HuH-7.5 (cell line): ENCODE results near the gene FAM120AOS.
"Not testable (repeated sequence)": the region's sequence is repeated elsewhere in the genome, so short reads cannot be mapped to it uniquely, and the experiment has no call there.

ENCODE experiments used
- DNase-seq: peaks from one replicate; pipeline ENCODE4 v3.0.0; 2011; ENCODE audit warnings: low spot score

The FAM120AOS gene

GRCh38 chr9:93467062-93467416 lies 13.7 kb upstream of the FAM120AOS start:
- no peak for DNase-seq

GRCh38 chr9:93466416-93467061 lies 13.2 kb upstream of the FAM120AOS start:
- no peak for DNase-seq

- DNase-seq = no peak
These were observed 12.5 kb upstream of the FAM120AOS start for GRCh38 chr9:93465855-93466254.

GRCh38 chr9:93464876-93465275 lies 11.5 kb upstream of the FAM120AOS start:
- no peak for DNase-seq

GRCh38 chr9:93464395-93464794 lies 11.0 kb upstream of the FAM120AOS start:
- no peak for DNase-seq

- DNase-seq = no peak
These were observed 10.4 kb upstream of the FAM120AOS start for GRCh38 chr9:93463638-93464248.

GRCh38 chr9:93461821-93462220 lies 8.4 kb upstream of the FAM120AOS start:
- no peak for DNase-seq

- no peak for DNase-seq
These were observed 8.0 kb upstream of the FAM120AOS start for GRCh38 chr9:93461414-93461743.

GRCh38 chr9:93460689-93461413 lies 7.5 kb upstream of the FAM120AOS start:
- no peak for DNase-seq

GRCh38 chr9:93459432-93459847 lies 6.1 kb upstream of the FAM120AOS start:
- no peak for DNase-seq

GRCh38 chr9:93458712-93459111 lies 5.3 kb upstream of the FAM120AOS start:
- no peak for DNase-seq

- DNase-seq = no peak
These were observed 3.6 kb upstream of the FAM120AOS start for GRCh38 chr9:93457006-93457405.

- no peak for DNase-seq
These were observed 3.1 kb upstream of the FAM120AOS start for GRCh38 chr9:93456504-93456903.

GRCh38 chr9:93456022-93456421 lies 2.6 kb upstream of the FAM120AOS start:
- DNase-seq = no peak

- no peak for DNase-seq
These were observed 703 bp downstream of the FAM120AOS start for GRCh38 chr9:93452710-93453046.

- DNase-seq = peak; percentile 47
These were observed 1.3 kb downstream of the FAM120AOS start for GRCh38 chr9:93451849-93452709.

GRCh38 chr9:93450945-93451815 lies 2.2 kb downstream of the FAM120AOS start, which contains the start of gene FAM120A:
TSS of gene FAM120A (plus strand) at chr9:93451685. CDS start at chr9:93451916, 231 bp downstream.
- DNase-seq = peak; percentile 60

- DNase-seq = no peak
These were observed 5.7 kb downstream of the FAM120AOS start for GRCh38 chr9:93447655-93448054.

- no peak for DNase-seq
These were observed 7.3 kb downstream of the FAM120AOS start for GRCh38 chr9:93446073-93446472.

GRCh38 chr9:93440896-93441580 lies 12.3 kb downstream of the FAM120AOS start:
- no peak for DNase-seq

GRCh38 chr9:93439301-93439700 lies 14.1 kb downstream of the FAM120AOS start:
- not testable (repeated sequence) for DNase-seq
